ENCODE data around the gene TGM5.

TGM5 gene

GRCh38 chr15:43286074-43286473, 19.3 kb upstream of the TGM5 start:
- Histone ChIP-seq H3K27me3 (ENCODE audit: low read depth, low read length) (peaks cover 6% of the 10 kb centered on the region), H3K4me3 (ENCODE audit: low read depth in 1 of 2, low read length in 2 of 2) (no peak overlapping the region), H3K27ac (ENCODE audit: low read length) (no peak overlapping the region), H3K4me1 (ENCODE audit: control insufficient read depth in 1 of 2, insufficient read depth in 2 of 2, low read length in 2 of 2) (no peaks in the 10 kb centered on the region), H3K9me3 (ENCODE audit: control insufficient read depth in 1 of 2, low read length in 2 of 2) (no peaks in the 10 kb centered on the region), H3K36me3 (ENCODE audit: control insufficient read depth in 1 of 2, insufficient read depth in 2 of 2, low read length in 2 of 2) (no peaks in the 10 kb centered on the region)

- no peaks in the 10 kb centered on the region for H3K36me3 ChIP-seq (ENCODE audit: control insufficient read depth in 1 of 2, insufficient read depth in 2 of 2, low read length in 2 of 2)
- H3K4me1 ChIP-seq (ENCODE audit: control insufficient read depth in 1 of 2, insufficient read depth in 2 of 2, low read length in 2 of 2), result no peaks in the 10 kb centered on the region
- H3K27me3 ChIP-seq (ENCODE audit: low read depth, low read length), result peaks cover 6% of the 10 kb centered on the region
- no peak overlapping the region for H3K4me3 ChIP-seq (ENCODE audit: low read depth in 1 of 2, low read length in 2 of 2)
- H3K9me3 ChIP-seq (ENCODE audit: control insufficient read depth in 1 of 2, low read length in 2 of 2), result no peaks in the 10 kb centered on the region
- no peak overlapping the region for H3K27ac ChIP-seq (ENCODE audit: low read length)
These were observed 18.9 kb upstream of the TGM5 start for GRCh38 chr15:43285609-43286037.

- no peaks in the 10 kb centered on the region for H3K9me3 ChIP-seq (ENCODE audit: control insufficient read depth in 1 of 2, low read length in 2 of 2)
- no peaks in the 10 kb centered on the region for H3K4me1 ChIP-seq (ENCODE audit: control insufficient read depth in 1 of 2, insufficient read depth in 2 of 2, low read length in 2 of 2)
- no peaks in the 10 kb centered on the region for H3K36me3 ChIP-seq (ENCODE audit: control insufficient read depth in 1 of 2, insufficient read depth in 2 of 2, low read length in 2 of 2)
- H3K27me3 ChIP-seq (ENCODE audit: low read depth, low read length), result peaks cover 6% of the 10 kb centered on the region
- H3K27ac ChIP-seq (ENCODE audit: low read length), result no peak overlapping the region
- H3K4me3 ChIP-seq (ENCODE audit: low read depth in 1 of 2, low read length in 2 of 2), result no peak overlapping the region
These were observed 16.8 kb upstream of the TGM5 start for GRCh38 chr15:43283526-43283925.

- peaks cover 6% of the 10 kb centered on the region for H3K27me3 ChIP-seq (ENCODE audit: low read depth, low read length)
These were observed 15.3 kb upstream of the TGM5 start for GRCh38 chr15:43281926-43282602.

GRCh38 chr15:43280996-43281395, 14.3 kb upstream of the TGM5 start:
- Histone ChIP-seq H3K36me3 (ENCODE audit: control insufficient read depth in 1 of 2, insufficient read depth in 2 of 2, low read length in 2 of 2) (no peaks in the 10 kb centered on the region), H3K4me1 (ENCODE audit: control insufficient read depth in 1 of 2, insufficient read depth in 2 of 2, low read length in 2 of 2) (no peaks in the 10 kb centered on the region), H3K4me3 (ENCODE audit: low read depth in 1 of 2, low read length in 2 of 2) (no peak overlapping the region), H3K27me3 (ENCODE audit: low read depth, low read length) (no peaks in the 10 kb centered on the region), H3K9me3 (ENCODE audit: control insufficient read depth in 1 of 2, low read length in 2 of 2) (no peaks in the 10 kb centered on the region), H3K27ac (ENCODE audit: low read length) (no peak overlapping the region)

More at GRCh38 chr15:43281926-43282602, 15.3 kb upstream of the TGM5 start:
- Histone ChIP-seq H3K36me3 (ENCODE audit: control insufficient read depth in 1 of 2, insufficient read depth in 2 of 2, low read length in 2 of 2) (no peaks in the 10 kb centered on the region), H3K4me3 (ENCODE audit: low read depth in 1 of 2, low read length in 2 of 2) (no peak overlapping the region), H3K27ac (ENCODE audit: low read length) (no peak overlapping the region), H3K9me3 (ENCODE audit: control insufficient read depth in 1 of 2, low read length in 2 of 2) (no peaks in the 10 kb centered on the region), H3K4me1 (ENCODE audit: control insufficient read depth in 1 of 2, insufficient read depth in 2 of 2, low read length in 2 of 2) (no peaks in the 10 kb centered on the region)

- Histone ChIP-seq H3K9me3 (ENCODE audit: control insufficient read depth in 1 of 2, low read length in 2 of 2) (no peaks in the 10 kb centered on the region), H3K36me3 (ENCODE audit: control insufficient read depth in 1 of 2, insufficient read depth in 2 of 2, low read length in 2 of 2) (no peaks in the 10 kb centered on the region), H3K27ac (ENCODE audit: low read length) (no peak overlapping the region), H3K4me1 (ENCODE audit: control insufficient read depth in 1 of 2, insufficient read depth in 2 of 2, low read length in 2 of 2) (no peaks in the 10 kb centered on the region), H3K4me3 (ENCODE audit: low read depth in 1 of 2, low read length in 2 of 2) (no peak overlapping the region), H3K27me3 (ENCODE audit: low read depth, low read length) (no peaks in the 10 kb centered on the region)
These were observed 12.8 kb upstream of the TGM5 start for GRCh38 chr15:43279496-43279895.

- Histone ChIP-seq H3K9me3 (ENCODE audit: control insufficient read depth in 1 of 2, low read length in 2 of 2) (no peaks in the 10 kb centered on the region), H3K27me3 (ENCODE audit: low read depth, low read length) (no peaks in the 10 kb centered on the region), H3K4me1 (ENCODE audit: control insufficient read depth in 1 of 2, insufficient read depth in 2 of 2, low read length in 2 of 2) (no peaks in the 10 kb centered on the region), H3K4me3 (ENCODE audit: low read depth in 1 of 2, low read length in 2 of 2) (no peak overlapping the region), H3K36me3 (ENCODE audit: control insufficient read depth in 1 of 2, insufficient read depth in 2 of 2, low read length in 2 of 2) (no peaks in the 10 kb centered on the region), H3K27ac (ENCODE audit: low read length) (no peak overlapping the region)
These were observed 12.1 kb upstream of the TGM5 start for GRCh38 chr15:43278869-43279268.

- Histone ChIP-seq H3K27me3 (ENCODE audit: low read depth, low read length) (no peaks in the 10 kb centered on the region), H3K27ac (ENCODE audit: low read length) (no peak overlapping the region), H3K4me3 (ENCODE audit: low read depth in 1 of 2, low read length in 2 of 2) (no peak overlapping the region), H3K9me3 (ENCODE audit: control insufficient read depth in 1 of 2, low read length in 2 of 2) (no peaks in the 10 kb centered on the region), H3K4me1 (ENCODE audit: control insufficient read depth in 1 of 2, insufficient read depth in 2 of 2, low read length in 2 of 2) (no peaks in the 10 kb centered on the region), H3K36me3 (ENCODE audit: control insufficient read depth in 1 of 2, insufficient read depth in 2 of 2, low read length in 2 of 2) (no peaks in the 10 kb centered on the region)
These were observed 11.2 kb upstream of the TGM5 start for GRCh38 chr15:43277901-43278300.

- H3K27ac ChIP-seq (ENCODE audit: low read length), result no peak overlapping the region
- H3K27me3 ChIP-seq (ENCODE audit: low read depth, low read length), result no peaks in the 10 kb centered on the region
- no peak overlapping the region for H3K4me3 ChIP-seq (ENCODE audit: low read depth in 1 of 2, low read length in 2 of 2)
- H3K4me1 ChIP-seq (ENCODE audit: control insufficient read depth in 1 of 2, insufficient read depth in 2 of 2, low read length in 2 of 2), result no peaks in the 10 kb centered on the region
- H3K9me3 ChIP-seq (ENCODE audit: control insufficient read depth in 1 of 2, low read length in 2 of 2), result no peaks in the 10 kb centered on the region
- H3K36me3 ChIP-seq (ENCODE audit: control insufficient read depth in 1 of 2, insufficient read depth in 2 of 2, low read length in 2 of 2), result no peaks in the 10 kb centered on the region
These were observed 10.6 kb upstream of the TGM5 start for GRCh38 chr15:43277231-43277823.

GRCh38 chr15:43276563-43277200, 10.0 kb upstream of the TGM5 start:
- no peaks in the 10 kb centered on the region for H3K27me3 ChIP-seq (ENCODE audit: low read depth, low read length)
- no peak overlapping the region for H3K27ac ChIP-seq (ENCODE audit: low read length)
- H3K4me1 ChIP-seq (ENCODE audit: control insufficient read depth in 1 of 2, insufficient read depth in 2 of 2, low read length in 2 of 2), result no peaks in the 10 kb centered on the region
- H3K36me3 ChIP-seq (ENCODE audit: control insufficient read depth in 1 of 2, insufficient read depth in 2 of 2, low read length in 2 of 2), result no peaks in the 10 kb centered on the region
- H3K9me3 ChIP-seq (ENCODE audit: control insufficient read depth in 1 of 2, low read length in 2 of 2), result no peaks in the 10 kb centered on the region
- H3K4me3 ChIP-seq (ENCODE audit: low read depth in 1 of 2, low read length in 2 of 2), result no peak overlapping the region

GRCh38 chr15:43275740-43276562, 9.2 kb upstream of the TGM5 start:
- Histone ChIP-seq H3K36me3 (ENCODE audit: control insufficient read depth in 1 of 2, insufficient read depth in 2 of 2, low read length in 2 of 2) (no peaks in the 10 kb centered on the region), H3K4me1 (ENCODE audit: control insufficient read depth in 1 of 2, insufficient read depth in 2 of 2, low read length in 2 of 2) (no peaks in the 10 kb centered on the region), H3K27ac (ENCODE audit: low read length) (no peak overlapping the region), H3K9me3 (ENCODE audit: control insufficient read depth in 1 of 2, low read length in 2 of 2) (no peaks in the 10 kb centered on the region), H3K27me3 (ENCODE audit: low read depth, low read length) (no peaks in the 10 kb centered on the region), H3K4me3 (ENCODE audit: low read depth in 1 of 2, low read length in 2 of 2) (no peak overlapping the region)
